ENCODE results near the gene XPO4. TPM values are rescaled to one million over a fixed set of nuclear protein-coding genes. Genes with fewer than 3 reads are reported as not detected.

XPO4 gene
- total and polyA plus RNA-seq, 2 of the 8 experiments (the other 6 are each of a cell fraction or from before 2014, with no cell fraction given): 11.9 to 33.3 TPM

DNA sequence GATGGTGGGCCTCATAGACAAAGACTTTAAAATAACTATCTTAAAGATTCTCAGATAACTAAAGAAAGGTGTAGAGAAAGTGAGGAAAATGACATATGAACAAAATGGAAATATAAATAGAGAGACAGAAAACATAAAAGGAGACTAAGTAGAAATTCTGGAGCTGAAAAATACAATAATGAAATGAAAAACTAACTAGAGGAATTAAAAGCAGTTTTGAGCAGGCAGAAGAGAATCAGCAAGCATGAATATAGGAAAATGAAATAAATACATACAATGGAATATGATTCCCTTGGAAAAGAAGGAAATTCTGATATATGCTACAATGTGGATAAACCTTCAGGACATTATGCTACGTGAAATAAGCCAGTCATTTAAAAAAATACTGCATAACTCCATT, 132.7 kb downstream of the XPO4 start:
- no peak overlapping the region for H3K9ac ChIP-seq (replicated peaks in 1 of 4; ENCODE audit: extremely low read depth in 1 of 4, low read depth in 3 of 4, low read length in 3 of 4)
- H3K4ac ChIP-seq (replicated peaks; ENCODE audit: insufficient read length, low read depth, low read length): no peak overlapping the region
- 100% methylated on average over 1 of the region's 1 CpG; no CpG with 5 or more reads in 1 of the 2 experiments for WGBS, 2 experiments (ENCODE audit: extremely low coverage in 1 of 2, insufficient coverage in 1 of 2, insufficient read length in 1 of 2, insufficient replicate concordance in 2 of 2, low coverage in 1 of 2, low lambda C conversion rate in 2 of 2, missing lambda C conversion rate in 1 of 2)
- H3K4me3 ChIP-seq (ENCODE audit: extremely low read depth in 1 of 4, insufficient read depth in 2 of 4, low read depth in 3 of 4, low read length in 4 of 4): no peak overlapping the region
- no peak overlapping the region for H3K27ac ChIP-seq (ENCODE audit: low read depth, low read length)
- POLR2A ChIA-PET (ENCODE audit: partially characterized antibody): no interaction called here
- no peak overlapping the region for H2BK15ac ChIP-seq (ENCODE audit: low read length)
- H2BK5ac ChIP-seq (ENCODE audit: low read depth, low read length): no peak overlapping the region
- no peaks in the 10 kb centered on the region for H4K20me1 ChIP-seq (replicated peaks in 1 of 2; ENCODE audit: control insufficient read depth in 1 of 2, insufficient read depth in 2 of 2, low read length in 2 of 2)
- no peak overlapping the region for H2BK12ac ChIP-seq (ENCODE audit: low read depth, low read length)
- no peaks in the 10 kb centered on the region for H3K27me3 ChIP-seq (replicated peaks in 1 of 4; ENCODE audit: control insufficient read depth in 3 of 4, extremely low read depth in 1 of 4, insufficient read depth in 3 of 4, low read length in 3 of 4)
- DNase-seq (ENCODE audit: low read depth in 1 of 2, low spot score in 2 of 2) (no peak), FAIRE-seq (no peak)
- H3K4me2 ChIP-seq (ENCODE audit: insufficient read depth in 1 of 2, low read depth in 2 of 2, low read length in 2 of 2): no peak overlapping the region
- H3K14ac ChIP-seq (ENCODE audit: insufficient read length): no peak overlapping the region
- H3K9me3 ChIP-seq (ENCODE audit: insufficient read depth in 2 of 2, low read depth in 1 of 2, low read length in 1 of 2): no peaks in the 10 kb centered on the region
- H3K4me1 ChIP-seq (replicated peaks in 1 of 4; ENCODE audit: control insufficient read depth in 3 of 4, insufficient read depth in 4 of 4, low read length in 3 of 4): peaks cover 0 to 6% (median 0%) of the 10 kb centered on the region in 4 experiments; a peak in 3 of 7 replicates
- no peak overlapping the region for H2BK120ac ChIP-seq (replicated peaks; ENCODE audit: low read depth, low read length)
- H4K5ac ChIP-seq (ENCODE audit: insufficient read length, low read depth, low read length): no peak overlapping the region
- H3K56ac ChIP-seq (replicated peaks; ENCODE audit: insufficient read length, low read depth, low read length): no peak overlapping the region
- no peak overlapping the region for H3K23ac ChIP-seq (ENCODE audit: insufficient read length)
- no peak overlapping the region for H2AFZ ChIP-seq (ENCODE audit: low read length)
- 0 out of 4 replicates have a peak, but pooled peaks cover 0 to 2% of the 10 kb centered on the region in 2 experiments for H3K79me2 ChIP-seq (ENCODE audit: control insufficient read depth in 1 of 2, insufficient read depth in 2 of 2, low read length in 2 of 2)
- peaks cover 6% of the 10 kb centered on the region for H3K23me2 ChIP-seq (ENCODE audit: low read depth, low read length)
- H2AK5ac ChIP-seq (ENCODE audit: low read depth, low read length): no peak overlapping the region
- H3K18ac ChIP-seq (ENCODE audit: extremely low read depth, low read length): no peak overlapping the region
- no peaks in the 10 kb centered on the region for H3K79me1 ChIP-seq (ENCODE audit: low read depth, low read length)
- no peak overlapping the region for H2BK20ac ChIP-seq (ENCODE audit: low read length)
- H4K91ac ChIP-seq (replicated peaks; ENCODE audit: insufficient read length, low read length): no peak overlapping the region
- CTCF ChIA-PET (ENCODE audit: partially characterized antibody): no interaction called here
- H3K36me3 ChIP-seq (ENCODE audit: control insufficient read depth in 2 of 4, insufficient read depth in 4 of 4, low read length in 3 of 4): no peaks in the 10 kb centered on the region
- no peak overlapping the region for H4K8ac ChIP-seq (ENCODE audit: extremely low read depth, insufficient read depth, low read length)
- TF ChIP-seq CBX8 (IDR thresholded peaks at IDR 0.05; ENCODE audit: borderline replicate concordance, low read depth, low read length) (no peak), SP2 (IDR thresholded peaks at IDR 0.05; ENCODE audit: low read length) (no peak), TBP (IDR thresholded peaks at IDR 0.05; ENCODE audit: low read depth, low read length) (no peak), SIRT6 (IDR thresholded peaks at IDR 0.05; ENCODE audit: low read length) (no peak), TEAD4 (IDR thresholded peaks at IDR 0.05; ENCODE audit: low read depth, low read length) (no peak), JUND (IDR thresholded peaks at IDR 0.05; ENCODE audit: low read length) (no peak), SUZ12 (IDR thresholded peaks at IDR 0.05; ENCODE audit: low read length) (no peak), CHD1 (IDR thresholded peaks at IDR 0.05; ENCODE audit: low read depth, low read length) (no peak)
- TF ChIP-seq, protein P1, sequence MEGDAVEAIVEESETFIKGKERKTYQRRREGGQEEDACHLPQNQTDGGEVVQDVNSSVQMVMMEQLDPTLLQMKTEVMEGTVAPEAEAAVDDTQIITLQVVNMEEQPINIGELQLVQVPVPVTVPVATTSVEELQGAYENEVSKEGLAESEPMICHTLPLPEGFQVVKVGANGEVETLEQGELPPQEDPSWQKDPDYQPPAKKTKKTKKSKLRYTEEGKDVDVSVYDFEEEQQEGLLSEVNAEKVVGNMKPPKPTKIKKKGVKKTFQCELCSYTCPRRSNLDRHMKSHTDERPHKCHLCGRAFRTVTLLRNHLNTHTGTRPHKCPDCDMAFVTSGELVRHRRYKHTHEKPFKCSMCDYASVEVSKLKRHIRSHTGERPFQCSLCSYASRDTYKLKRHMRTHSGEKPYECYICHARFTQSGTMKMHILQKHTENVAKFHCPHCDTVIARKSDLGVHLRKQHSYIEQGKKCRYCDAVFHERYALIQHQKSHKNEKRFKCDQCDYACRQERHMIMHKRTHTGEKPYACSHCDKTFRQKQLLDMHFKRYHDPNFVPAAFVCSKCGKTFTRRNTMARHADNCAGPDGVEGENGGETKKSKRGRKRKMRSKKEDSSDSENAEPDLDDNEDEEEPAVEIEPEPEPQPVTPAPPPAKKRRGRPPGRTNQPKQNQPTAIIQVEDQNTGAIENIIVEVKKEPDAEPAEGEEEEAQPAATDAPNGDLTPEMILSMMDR (IDR thresholded peaks at IDR 0.05; ENCODE audit: control extremely low read depth in 1 of 3, insufficient read depth in 1 of 3, low read depth in 1 of 3, low read length in 3 of 3): no peak
